GM19043 (cell line): ENCODE data around the gene RIN1.

Experiments used
- ATAC-seq: cut with Tn5 transposase; IDR thresholded peaks from one replicate; pipeline ENCODE4 v1.9.1; 2021; ENCODE audit warnings: low read depth; ENCODE audit not compliant: unreplicated experiment

RIN1 gene

GRCh38 chr11:66302656-66303055, 33.6 kb downstream of the RIN1 start:
- no peak for ATAC-seq

DNA sequence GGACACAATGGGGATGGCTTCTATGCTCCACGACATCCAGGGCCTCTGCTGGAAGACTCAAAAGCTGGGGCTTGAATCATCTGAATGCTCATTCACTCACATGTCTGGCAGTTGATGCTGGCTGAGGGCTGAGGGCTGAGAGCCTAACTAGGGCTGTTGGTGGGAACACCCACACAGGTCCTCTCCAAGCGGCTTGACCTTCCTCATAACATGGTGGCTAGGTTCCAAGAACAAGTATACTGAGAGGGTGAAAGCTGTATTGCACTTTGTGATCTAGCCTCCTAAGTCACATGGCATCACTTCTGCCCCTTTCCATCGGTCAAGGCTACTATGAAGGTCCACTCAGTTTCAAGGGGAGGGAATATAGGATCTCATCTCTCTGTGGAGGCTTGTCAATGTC, 37.0 kb downstream of the RIN1 start:
- no peak for ATAC-seq

DNA sequence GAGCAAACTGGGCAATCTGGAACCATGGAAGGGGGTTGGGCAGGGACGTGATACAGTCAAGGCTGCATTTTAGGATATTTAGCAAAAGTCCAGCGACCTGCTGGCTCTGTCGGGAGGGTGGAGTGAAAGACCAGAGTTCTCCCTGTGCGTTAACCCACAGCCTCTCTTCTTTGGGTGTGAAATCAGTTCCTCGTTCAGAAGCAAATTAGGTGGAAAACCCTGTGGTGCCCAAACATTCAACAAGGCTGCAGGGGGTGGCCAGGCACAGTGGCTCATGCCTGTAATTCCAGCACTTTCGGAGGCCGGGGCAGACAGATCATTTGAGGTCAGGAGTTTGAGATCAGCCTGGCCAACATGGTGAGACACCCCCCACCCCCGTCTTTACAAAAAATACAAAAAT, 38.6 kb downstream of the RIN1 start:
- no peak for ATAC-seq

DNA sequence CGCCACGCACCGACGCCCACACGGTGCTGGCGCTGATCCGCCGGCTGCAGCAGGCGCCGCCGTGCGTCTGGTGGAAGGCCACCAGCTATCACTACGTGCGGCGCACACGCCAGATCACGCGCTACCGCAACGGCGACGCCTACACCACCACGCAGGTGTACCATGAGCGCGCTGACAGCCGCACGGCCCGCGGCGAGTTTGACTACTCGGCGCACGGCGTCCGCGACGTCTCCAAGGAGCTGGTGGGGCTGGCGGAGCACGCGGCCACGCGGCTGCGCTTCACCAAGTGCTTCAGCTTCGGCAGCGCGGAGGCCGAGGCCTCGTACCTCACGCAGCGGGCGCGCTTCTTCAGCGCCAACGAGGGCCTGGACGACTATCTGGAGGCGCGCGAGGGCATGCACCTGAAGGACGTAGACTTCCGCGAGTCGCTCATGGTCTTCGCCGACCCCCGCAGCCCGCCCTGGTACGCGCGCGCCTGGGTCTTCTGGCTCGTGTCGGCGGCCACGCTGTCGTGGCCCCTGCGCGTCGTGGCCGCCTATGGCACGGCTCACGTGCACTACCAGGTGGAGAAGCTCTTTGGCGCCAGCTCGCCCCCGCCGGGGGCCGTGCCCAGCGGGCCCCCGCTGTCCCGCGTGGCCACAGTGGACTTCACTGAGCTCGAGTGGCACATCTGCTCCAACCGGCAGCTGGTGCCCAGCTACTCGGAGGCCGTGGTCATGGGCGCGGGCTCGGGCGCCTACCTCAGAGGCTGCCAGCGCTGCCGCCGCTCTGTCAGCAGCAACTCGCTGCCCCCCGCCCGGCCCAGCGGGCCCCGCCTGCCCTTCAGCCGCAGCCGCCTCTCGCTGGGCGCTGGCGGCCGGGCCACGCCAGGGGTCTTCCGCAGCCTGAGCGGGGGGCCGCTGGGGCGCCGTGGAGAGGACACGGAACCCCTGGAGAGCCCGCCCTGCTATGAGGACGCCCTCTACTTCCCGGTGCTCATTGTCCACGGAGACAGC, 41.3 kb downstream of the RIN1 start:
- no peak for ATAC-seq

DNA sequence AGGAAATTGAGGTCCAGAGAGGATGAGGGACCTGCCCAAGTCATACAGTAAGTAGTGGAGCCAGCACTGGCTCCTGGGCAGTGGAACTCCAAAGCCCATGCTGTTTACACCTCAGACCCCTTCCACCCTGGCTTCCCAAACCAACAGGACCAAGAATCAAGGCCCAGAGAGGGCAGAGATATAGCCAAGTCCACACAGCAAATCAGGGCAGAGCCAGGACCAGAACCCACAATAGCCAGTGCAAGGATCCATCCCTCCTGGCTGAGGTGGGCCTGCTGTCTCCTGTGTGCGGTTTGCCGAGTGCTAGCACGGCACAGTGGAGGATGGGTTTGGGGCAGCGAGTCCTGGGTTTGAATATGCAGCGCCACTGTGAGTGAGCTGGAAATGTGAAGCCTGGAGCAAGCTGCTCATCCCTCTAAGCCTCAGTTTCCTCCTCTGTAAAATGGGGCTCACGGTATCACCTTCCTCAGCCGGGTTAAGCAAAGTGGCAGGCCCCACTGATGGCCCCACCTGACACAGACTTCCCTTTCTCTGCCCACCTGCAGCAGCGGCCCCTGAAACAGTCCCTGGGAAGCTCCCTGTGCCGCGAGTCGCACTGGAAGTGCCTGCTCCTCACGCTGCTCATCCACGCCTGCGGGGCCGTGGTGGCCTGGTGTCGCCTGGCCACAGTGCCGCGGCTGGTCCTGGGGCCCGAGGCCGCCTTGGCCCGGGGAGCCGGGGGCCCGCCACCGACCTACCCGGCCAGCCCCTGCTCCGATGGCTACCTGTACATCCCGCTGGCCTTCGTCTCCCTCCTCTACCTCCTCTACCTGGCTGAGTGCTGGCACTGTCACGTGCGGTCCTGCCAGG, 42.2 kb downstream of the RIN1 start:
- no peak for ATAC-seq

- no peak for ATAC-seq
These were observed 42.9 kb downstream of the RIN1 start for GRCh38 chr11:66293352-66293751.

GRCh38 chr11:66292543-66293332, 43.5 kb downstream of the RIN1 start:
- ATAC-seq: no peak

DNA sequence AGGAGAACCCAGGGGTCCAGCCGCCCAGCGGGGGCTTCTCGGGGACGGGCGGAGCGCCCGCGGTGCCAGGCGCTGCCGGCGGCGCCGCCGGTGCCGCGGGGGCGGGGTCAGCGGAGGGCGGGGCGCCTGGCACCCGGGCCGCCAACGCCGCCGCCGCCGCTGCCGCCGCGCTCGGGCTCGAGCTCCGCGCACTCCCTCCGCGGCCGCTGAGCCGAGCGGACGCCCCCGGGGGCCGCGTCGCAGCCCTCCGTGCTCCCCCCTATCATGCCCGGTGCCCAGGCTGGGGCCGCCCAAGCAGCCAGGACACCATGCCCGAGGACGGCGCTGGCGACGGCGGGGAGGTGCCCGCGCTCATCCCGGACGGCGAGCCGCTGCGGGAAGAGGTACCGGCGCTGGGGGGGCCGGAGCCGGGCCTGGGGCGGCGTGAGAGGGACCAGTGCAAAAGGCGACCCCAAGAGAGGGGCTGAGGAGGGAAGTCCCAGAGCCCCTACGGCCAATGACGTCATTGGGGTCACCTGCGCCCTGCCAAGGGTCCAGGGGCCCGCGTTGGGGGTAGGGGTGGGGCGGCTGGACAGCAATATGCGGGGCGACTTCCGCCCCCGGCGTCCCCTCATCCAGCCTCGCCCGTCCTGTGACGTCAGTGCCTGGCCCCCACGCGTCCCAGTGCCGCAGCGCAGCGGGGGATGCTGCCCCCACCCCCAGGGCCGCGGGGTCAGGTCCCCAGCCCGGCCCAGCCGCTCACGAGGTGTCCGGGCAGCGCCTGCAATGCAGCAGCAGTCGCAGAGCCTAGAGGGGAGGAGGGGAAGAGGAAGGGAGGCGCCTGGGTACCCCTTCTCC, 44.3 kb downstream of the RIN1 start, which contains the start of gene TMEM151A:
TSS of gene TMEM151A (plus strand) at position 189 of the 837 bp plus-strand sequence. CDS start at position 309, 120 bp downstream.
- ATAC-seq: no peak

DNA sequence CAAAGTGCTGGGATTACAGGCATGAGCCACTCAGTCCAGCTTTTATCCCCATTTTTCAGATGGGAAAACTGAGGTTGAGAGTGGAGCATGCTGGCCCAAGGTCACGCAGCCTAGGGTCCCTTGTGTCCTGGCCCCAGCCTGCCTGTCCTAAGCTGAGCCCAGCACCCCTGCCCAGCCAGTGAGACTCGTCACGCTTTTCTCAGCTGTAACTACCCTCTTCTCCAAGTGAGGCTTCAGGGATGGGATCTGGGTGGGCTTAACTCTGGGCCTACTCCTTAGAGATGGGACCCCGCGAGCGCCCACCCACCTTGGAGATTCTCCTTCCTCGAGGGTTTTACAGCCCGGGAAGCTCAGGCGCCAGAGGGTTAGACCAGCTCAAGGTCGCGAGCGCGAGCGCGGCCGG, 44.9 kb downstream of the RIN1 start:
- ATAC-seq: no peak

- no peak for ATAC-seq
These were observed 46.0 kb downstream of the RIN1 start for GRCh38 chr11:66290330-66290621.

- peak; percentile 28 for ATAC-seq
These were observed 46.5 kb downstream of the RIN1 start for GRCh38 chr11:66289548-66290329.

DNA sequence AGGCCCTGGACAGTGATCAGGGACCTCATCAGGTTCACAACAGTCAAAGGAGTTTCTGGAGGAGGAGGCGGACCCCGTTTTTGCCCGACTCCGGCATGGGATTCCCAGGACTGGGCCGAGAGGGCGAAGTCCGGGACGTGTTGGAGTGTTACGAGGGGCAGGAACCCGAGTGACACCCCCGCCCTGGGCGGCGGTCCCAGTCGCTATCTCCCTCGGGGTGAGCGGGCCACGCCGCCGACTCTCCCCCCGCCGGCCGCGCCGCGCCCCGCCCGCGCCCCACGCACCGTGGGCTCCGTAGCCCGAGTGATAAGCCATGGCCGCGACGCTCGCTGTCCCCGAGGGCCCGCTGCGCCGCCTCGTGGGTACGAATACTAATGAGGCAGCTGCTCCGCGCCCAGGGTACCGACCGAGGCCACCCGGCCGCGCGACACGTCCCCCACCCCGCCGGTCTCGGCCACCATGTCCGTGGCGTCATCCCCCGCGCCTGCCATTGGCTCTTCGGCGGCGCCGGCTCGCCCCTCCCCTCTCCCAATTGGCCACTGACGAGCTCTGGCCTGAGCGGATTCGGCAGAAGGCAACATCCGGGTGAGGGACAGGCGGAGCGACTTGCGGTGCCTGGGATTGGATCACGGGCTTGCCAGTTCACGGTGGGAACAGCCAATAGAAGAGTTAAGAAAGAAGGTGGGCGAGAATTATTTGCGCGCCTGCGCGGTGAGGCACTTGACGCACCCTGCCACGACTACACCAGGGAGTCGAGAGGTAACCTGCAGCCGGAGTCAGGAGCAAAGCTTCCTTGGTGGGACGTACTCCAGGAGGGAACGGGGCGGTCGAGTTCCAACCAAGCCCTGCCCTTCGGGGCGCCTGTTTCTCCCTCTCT, 47.3 kb downstream of the RIN1 start, which contains the start of gene YIF1A:
TSS of gene YIF1A (minus strand) at position 473 of the 877 bp plus-strand sequence. CDS start at position 315, 158 bp downstream.
- ATAC-seq: peak; percentile 93

GRCh38 chr11:66287889-66288670, 48.2 kb downstream of the RIN1 start:
- no peak for ATAC-seq

DNA sequence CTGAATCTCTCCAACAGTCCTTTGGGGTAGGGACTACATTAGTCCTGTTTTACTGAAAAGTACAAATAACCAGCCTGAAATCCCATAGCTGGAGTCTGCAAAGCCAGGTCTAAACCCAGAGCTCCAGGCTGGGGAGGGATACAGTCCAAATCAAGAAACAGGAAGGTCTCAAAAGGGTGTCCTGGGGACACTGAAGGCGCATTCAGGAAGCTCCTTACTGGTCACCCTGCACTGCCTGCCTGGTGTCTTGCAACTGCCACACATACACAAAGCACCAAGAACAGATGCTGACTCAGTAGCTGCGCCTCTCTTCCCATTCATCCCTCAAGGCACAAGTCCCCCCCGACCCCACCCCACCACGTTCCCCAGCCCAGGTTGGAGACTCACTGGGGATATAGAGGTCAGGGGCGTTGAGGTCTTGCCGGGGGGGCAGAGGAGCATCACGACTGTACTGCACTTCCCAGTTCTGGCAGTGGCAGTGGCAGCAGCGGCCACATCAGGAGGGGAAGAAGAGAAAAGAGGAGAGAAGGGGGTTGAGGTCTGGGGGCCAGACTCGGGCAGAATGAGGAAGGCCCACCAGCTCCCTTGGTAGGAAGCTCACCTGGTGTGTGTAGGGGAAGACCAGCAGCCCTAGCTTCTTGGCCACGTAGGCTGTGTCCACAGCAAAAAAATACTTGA, 48.9 kb downstream of the RIN1 start:
- no peak for ATAC-seq

DNA sequence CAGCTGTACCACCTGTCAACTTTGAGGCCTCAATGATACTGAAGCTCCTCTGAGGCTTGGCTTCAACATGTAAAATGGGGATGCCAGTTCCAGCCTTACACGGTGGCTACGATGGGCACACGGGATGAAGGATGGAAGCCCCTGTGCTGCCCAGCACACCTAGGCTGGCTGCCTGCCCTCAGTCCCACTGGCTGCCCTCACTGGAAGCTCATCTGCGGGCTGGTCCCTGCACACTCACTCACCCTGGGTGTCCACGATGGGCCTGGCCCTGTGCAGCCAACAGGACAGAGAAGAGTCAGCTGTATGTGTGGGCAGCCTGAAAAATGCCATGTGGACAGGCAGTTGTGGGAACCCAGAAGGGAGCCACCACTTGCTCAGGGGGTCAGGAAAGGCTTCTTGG, 49.5 kb downstream of the RIN1 start:
- no peak for ATAC-seq

DNA sequence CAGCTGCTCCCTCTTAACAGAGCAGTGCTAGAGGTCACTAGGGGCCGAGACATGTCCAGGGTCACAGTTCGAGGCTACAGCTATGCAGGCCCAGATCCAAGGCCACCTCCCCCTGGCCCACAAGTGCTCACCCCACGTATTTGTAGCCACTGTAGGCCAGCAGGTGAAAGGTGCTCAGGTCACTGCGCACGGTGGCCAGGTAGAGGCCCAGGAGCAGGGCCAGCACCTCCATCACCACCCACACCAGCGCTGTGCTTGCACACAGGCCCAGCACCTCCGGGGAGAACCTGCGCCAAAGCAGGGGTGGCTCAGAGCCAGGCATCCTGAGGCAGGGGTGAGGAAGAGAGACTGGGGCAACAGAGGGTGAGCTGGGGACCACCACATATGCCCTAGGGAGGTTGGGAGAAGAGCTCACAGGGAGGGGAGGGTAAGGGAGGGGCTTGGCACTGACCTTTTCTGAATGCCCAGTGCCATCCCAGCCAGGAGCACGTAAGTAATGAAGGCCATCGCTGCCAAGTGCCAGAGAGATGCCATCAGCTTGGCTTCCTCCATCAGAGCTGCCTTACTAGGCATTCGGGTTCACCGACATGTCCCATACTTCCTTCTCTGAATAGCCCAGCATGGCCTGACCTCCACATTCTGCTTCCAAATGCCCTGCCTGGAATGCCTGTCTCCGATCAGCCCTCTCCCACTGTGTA, 50.8 kb downstream of the RIN1 start:
- no peak for ATAC-seq
